ENCODE measurements around the gene B4GALT5. TPM values are rescaled to one million over a fixed set of nuclear protein-coding genes. Genes with fewer than 3 reads are reported as not detected.

The B4GALT5 gene
- total RNA-seq, 1 donor from 2014 or later = 23.4 TPM

DNA sequence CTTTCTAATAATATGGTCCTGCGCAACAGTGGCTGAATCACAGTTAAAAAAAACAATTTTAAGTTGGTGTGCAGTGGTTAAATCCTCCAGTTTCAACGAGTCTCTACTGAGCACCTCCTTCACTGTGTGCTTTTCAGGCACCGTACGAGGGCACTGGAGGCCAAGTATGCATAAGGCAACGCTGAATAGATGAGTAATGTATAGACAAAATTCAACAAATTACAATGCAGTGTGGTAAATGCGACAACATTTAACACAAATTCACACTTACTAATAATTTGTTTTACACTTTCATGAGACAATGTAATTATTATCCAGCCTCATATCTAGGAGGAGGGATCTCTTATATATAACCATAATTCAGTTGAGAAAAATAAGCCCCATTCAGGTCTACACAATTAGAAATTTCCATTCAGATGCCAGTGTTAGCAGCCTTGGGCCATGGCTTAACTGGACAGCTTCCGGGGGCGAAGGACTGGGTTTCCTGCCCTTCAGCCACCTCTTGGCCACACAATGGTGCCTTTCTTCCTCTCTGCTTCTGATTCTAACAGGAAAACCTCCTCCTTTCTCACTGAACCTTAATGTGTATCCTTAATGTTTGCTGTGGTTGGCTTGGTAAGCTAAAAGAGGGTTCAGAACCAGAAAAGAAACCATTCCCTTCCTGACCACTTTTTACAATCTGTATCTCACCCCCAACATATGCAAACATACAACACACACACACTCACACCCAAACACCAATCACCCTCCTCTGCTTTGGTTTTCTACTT is 51.9 kb downstream of the B4GALT5 start:
- intact Hi-C loops (cut with micrococcal nuclease) = no loop called here

DNA sequence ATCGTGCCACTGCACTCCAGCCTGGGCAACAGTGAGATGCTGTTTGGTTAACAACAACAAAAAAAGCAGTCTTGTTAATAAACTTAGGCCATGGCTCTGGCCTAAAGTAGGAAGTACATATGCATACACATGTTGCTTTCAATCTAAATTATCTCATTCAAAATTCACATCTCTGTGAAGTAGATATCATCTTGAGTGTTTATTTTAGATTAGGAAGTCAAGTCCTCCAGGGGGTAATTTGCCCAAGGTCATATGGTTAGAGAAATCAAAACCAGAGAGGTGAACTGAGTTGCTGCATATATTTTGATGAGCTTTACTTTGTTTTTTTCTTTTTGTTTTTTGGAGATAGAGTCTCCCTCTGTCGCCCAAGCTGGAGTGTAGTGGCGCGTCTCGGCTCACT is 52.8 kb downstream of the B4GALT5 start:
- intact Hi-C loops (cut with micrococcal nuclease) = no loop called here

DNA sequence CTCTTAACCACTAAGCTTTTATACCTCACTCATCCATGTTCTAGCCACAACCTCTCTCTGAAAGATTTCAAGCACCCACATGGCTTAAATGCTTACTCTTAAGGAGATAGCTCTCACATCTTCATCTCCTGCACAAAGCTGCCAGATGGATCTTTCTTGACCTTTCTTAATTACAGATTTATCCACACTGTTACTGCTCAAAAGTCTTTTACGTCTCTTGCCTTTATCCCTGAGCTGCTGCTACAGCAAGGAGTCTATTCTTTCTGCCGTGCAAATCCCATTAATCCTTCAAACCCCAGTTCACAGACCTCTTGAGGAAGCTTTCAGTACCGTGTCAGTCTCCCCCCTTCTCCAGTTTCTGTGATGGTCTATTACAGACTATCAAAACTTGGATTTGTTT is 54.6 kb downstream of the B4GALT5 start:
- intact Hi-C loops (cut with micrococcal nuclease) = no loop called here

DNA sequence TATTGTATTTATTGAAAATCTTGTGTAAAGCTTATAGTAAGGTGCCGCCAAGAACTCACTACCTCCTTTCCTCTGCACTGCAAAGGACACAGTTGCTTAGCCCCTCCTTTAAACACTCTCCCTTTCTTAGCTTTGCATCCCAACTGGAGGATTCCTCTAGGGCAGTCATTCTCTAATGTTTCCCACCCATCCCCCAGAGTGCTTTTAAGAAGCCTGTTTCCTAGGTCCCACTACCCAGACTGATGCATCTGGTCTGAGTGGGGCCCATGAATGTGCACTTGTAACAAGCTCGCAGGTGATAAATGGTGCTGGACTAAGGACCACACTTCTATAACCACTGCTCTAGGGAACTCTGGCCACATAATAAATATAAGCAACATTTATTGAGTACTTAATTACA is 55.2 kb downstream of the B4GALT5 start:
- intact Hi-C loops (cut with micrococcal nuclease) = no loop called here

DNA sequence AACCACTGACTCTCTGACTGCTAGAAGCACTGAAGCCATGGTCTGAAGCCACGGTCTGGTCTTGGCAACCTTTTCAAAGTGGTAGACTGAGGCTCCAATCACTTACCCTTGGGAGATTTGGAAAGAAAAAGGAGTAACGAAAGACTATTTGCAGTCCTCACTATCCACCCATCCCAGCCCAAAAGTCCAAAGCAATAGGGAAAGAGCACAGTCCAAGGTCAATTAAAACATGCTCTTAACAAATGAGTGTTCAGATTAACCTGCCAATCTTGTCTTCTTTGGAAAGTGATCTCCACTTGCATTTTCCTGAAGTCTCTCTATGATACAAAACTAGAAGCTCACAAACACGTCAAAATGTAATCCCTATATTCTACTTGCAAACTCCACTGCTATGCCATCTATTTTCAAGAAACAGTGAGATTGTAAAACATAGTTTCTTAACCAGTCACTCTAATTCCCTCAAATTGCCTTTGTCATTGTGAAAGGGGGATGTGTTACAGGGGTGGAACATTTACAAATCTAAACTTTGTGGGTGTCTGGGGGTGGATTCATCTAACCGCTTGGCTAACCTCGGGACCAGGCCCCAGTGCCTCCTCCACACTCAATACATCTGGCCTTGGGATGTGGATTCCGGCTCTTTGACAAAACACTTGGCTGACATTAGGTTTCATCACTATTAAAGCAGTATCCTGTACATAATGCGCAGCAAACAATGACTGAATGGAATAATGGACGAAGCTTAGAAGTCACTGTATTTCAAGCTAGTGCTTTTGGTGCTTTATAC is 56.4 kb downstream of the B4GALT5 start:
- intact Hi-C loops (cut with micrococcal nuclease) = no loop called here

DNA sequence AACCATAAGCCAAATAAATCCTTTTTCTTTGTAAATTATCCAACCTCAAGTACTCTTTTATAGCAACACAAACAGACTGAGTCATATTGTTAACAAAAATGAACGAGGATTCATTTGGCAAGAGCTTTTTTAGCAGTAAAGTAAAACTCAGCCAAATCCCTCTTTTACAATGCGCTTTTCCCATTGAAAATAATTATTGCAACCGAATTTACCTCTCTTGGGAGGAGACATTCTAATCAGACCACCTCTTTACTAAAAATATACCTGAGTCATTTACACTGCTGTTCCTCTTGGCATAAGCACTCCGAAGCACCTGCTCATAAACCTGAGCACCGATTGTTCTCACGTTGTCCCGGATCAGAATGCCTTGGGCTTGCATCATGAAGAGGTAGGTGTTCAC is 57.4 kb downstream of the B4GALT5 start:
- intact Hi-C loops (cut with micrococcal nuclease) = no loop called here

DNA sequence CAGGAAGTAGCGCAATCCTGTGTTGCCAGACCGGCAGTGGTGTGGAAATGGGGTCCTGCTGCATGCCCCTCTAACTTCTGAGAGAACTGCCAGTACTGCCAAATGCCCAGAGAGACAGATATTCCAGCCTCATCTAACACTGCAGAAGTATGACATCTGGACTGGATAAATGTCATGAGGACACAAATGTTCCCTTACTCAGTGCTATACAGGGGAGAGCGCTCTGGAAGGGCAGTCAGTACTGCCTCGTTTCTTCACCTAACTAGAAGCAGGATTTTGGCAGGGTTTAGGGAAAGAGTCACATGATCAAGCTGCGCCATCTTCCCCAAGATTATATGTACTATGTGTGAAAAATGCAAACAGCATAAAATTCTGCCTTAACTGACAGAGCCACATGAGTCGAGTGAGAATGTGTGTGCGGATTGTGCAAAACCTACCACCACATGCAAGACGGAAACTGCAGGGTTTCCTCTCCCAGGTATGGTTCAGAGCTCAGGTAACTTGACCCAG is 59.7 kb downstream of the B4GALT5 start:
- intact Hi-C loops (cut with micrococcal nuclease) = no loop called here

DNA sequence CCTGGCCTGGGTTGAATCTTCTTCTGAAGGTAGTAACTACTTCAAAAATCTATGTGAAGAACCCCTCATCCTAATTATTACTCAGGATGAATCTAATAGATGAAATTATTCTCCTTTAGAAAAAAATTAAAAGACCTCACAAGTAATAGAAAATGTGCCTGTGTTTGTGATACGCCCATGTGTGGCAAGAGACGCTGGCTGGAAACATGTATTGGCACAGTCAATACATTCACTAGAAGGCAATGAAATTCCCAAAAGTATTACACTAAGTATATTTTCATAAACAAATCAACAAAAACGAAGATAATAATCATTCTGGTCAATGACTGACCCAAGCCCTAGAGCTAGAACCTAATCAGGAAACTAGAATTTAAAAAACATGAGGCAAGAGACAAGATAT is 64.0 kb downstream of the B4GALT5 start:
- intact Hi-C loops (cut with micrococcal nuclease) = no loop called here

DNA sequence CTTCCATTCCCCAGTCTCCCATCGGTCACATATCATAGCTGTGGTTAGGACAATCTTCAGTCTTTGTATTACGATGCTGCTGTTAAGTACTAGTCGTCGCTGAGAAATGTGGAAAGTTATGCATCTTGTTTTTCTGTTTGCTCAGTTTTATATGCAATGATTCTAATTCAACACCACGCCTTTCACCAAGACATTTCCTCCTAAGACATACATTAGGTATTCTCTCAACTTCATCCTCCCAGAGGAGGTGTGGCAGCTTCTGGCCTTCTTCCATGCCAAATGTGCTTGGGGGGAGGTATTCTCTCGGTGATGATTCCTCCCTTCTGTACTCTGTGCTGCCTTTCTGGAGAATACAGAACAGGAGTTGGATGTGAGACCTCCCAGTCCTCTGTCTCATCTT is 66.1 kb downstream of the B4GALT5 start:
- intact Hi-C loops (cut with micrococcal nuclease) = no loop called here

DNA sequence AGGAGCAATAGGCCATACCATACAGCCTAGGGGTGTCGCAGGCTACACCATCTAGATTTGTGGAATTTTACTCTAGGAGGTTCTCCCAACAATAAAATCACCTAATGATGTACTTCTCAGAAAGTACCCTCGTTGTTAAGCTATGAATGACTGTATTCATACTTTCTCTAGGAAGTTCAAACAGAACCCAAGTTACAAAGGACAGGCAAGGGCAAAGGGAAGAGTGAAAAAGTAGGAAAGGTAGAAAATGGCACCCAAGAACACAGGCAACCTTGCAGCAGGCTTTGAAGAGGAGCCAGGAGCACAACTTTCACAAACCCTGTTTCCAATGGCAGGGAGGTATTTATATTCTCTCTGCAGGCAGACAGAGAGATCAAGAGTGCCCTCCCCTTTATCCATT is 67.2 kb downstream of the B4GALT5 start:
- intact Hi-C loops (cut with micrococcal nuclease) = no loop called here

DNA sequence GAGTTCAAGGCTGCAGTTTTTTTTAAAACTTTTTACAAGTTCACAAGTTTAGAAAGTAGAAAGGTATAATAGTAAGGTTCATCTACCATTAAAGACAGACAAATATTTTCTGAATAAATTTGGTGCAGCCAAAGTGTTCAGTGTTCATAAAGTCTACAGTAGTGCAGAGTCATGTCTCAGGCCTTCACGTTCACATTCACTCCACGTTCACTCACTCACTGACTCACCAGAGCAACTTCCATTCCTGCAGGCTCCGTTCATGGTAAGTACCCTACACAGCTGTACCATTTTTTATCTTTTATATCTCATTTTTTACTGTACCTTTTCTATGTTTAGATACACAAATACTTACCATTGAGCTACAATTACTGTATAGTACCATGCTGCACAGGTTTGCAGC is 67.6 kb downstream of the B4GALT5 start:
- intact Hi-C loops (cut with micrococcal nuclease) = no loop called here

DNA sequence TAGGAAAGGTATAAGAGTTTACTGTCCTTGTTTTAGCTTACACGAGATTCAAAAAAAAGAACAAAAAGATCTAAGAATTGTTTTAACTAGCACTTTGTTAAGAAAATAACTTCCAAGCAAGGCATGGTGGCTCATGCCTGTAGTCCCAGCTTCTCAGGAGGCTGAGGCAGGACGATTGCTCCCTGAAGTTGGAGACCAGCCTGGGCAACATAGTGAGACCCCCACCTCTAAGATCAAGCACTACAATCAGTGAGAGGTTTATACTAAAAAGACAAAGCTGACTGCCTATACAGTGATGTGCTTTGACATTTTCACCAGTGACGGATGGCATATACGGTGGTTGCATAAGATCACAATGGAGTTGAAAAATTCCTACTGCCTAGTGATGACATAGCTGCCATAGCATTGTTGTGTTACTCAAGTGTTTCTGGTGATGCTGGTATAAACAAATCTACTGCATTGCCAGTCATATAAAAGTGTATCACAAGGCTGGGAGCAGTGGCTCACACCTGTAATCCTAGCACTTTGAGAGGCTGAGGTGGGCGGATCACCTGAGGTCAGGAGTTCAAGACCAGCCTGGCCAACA is 68.6 kb downstream of the B4GALT5 start:
- intact Hi-C loops (cut with micrococcal nuclease) = no loop called here

DNA sequence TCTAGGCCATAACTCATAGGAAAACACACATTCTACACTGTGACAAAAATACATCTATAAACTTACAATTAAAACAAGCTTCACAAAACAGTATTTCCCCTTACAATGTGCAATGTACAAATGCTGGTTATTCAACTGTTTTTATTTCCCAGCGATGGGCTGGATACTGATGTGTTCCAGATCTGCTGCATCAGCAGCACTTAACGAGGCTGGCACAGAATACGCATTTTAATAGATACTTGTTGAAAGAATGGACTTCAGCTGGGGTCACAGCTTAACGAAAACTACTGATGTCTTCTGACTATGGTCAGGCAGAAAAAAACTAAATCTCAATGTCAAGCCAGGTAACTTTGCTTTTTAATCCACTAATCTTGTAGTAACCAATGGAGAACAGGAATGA is 70.9 kb downstream of the B4GALT5 start:
- intact Hi-C loops (cut with micrococcal nuclease) = no loop called here

DNA sequence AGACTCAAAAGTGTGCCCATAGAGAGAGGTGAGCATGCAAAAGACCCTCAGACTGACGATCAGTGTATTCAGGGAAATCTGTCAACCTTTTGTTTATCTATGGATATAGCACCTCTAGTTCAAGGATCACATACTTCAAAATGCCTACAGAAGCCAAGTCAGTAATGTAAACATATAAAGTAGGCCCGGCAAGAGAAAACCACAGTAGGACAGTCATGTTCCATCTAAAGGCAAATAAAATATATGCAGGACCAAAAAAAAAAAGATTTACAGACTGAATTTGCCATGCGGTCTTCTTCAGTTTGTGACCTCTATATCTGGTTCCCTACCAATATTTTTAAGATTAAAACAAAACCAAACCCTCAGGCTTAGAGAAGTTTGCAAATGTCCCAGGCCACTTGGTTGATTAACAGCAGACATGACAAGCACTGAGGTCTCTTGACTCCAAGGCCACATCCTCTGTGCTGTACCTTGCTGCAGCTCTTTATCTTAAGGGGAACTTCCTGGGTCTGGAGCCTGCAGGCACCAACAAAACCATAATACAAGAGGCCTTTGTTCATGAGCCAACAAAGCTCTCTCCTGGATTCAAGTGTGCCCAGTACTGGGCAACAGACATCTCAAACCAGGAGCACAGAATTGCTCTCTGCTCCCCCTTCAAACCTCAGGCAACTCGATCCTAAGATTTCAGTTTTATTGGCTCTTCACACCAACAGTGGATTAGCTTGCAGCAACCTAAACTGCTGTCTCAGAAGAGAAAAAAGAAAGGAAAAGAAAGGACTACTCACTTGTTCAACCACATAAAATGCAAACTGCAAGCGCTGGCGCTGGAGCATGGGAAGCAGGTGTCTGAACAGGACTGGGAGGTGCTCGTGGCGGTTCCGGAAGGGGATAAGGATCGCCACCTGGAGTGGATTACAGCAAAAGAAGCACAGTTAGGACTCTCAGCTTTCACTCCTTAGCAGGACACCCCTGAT is 71.7 kb downstream of the B4GALT5 start:
- intact Hi-C loops (cut with micrococcal nuclease) = no loop called here

DNA sequence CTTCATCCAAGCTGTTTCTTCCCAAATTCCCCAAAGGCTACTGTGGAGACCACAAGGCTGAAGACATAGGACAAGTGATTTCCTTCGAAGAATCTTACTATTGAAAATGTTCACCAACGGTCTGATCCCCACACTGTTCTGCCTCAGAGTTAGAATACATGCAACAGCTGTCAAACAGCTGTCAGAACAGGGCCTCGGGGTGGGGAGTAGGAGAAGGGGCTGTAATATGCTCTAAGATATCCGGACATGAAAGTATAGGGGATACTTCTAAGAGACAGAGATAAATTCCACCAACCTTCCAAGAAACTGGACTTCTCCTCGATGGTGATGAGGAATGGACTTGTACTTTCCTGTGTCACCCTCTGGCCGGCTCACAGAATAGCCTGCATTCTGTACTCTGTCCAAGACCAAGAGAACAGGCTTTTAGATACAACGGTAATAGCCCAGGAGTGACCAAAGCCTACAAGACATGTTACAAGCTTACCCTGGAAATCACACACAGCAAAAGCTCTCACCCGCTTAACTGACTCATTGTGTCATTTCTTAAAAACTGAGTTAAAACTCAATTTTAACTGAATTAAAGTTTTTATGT is 76.5 kb downstream of the B4GALT5 start:
- intact Hi-C loops (cut with micrococcal nuclease) = loop anchor here (10.0 kb wide), 1 partner anchor 78 kb away; the partner anchor contains the start of gene B4GALT5

DNA sequence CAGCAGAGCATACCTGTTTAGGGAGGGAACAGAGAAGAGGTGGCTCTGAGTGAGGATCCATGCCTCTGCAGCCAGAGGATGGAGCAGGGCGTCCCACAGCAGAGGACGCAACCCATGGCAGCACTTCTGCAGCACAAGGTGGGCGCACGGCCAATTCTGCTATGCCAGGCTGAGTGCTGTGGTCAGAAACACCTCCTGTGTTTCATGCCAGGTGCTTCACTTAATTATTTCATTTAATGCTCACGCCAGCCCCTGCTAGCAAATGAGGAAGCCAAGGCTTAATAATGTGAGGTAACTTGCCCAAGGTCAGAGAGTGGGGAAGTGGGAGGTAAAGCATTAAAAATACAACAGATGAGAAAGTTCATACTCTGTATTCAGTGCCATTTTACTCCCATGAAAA is 77.2 kb downstream of the B4GALT5 start:
- intact Hi-C loops (cut with micrococcal nuclease) = loop anchor here (10.0 kb wide), 1 partner anchor 78 kb away; the partner anchor contains the start of gene B4GALT5

DNA sequence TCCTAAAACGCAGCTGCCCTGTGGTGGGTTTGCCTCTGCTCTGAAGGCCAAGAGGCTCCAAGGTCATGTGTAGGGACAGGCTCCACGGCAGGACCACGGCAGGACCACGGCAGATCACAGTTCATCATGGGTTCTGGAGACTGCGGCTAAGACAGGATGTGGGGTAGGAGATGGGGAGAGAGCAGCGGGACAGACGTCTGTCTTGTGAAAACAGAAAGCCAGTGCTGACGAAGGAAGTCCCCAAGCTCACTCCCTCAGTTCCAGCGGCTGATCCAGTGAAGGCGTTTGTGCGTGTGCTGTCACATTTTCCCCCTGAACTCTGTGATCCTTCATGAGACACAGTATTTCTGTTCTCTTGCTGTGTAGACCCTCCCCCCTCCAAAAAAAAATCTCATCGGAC is 77.8 kb downstream of the B4GALT5 start:
- intact Hi-C loops (cut with micrococcal nuclease) = loop anchor here (10.0 kb wide), 1 partner anchor 79 kb away; the partner anchor contains the start of gene B4GALT5

DNA sequence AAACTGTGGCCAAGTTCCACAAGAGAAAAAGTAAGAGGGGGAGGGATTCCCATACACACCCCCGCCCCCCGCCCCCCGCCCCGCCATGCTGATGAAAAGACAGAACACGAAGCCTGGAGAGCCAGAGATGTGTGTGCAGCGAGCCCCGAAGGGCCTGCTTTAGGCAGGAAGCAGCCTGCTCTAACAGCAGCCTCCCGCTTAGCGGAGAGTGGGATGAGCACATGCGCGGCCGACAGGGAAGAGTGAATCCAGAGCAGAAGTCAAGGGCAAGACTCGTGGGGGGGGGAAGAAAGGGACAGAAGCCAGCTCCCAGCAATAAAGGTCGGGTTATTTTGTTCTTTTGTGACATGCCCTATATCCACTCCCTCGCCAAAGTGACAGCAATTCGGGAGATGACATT is 78.5 kb downstream of the B4GALT5 start:
- intact Hi-C loops (cut with micrococcal nuclease) = loop anchor here (10.0 kb wide), 1 partner anchor 80 kb away; the partner anchor contains the start of gene B4GALT5

DNA sequence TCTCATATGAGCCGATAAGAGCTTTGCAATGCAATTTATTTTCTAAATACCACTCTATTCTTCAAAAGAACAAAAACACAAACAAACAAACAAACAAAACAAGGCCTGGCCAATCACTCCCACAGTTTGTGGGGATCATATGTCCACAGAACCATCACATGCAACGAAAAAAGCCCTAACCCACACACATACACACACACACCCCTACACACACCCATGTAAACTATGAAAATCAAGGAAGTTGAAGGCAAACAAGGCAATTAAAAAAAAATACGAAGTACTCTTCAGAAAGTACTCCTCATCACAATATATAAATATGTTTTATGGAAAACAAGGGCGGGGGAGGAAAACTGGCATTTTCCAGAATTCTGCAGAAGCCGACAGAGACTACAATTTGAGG is 79.6 kb downstream of the B4GALT5 start:
- intact Hi-C loops (cut with micrococcal nuclease) = loop anchor here (10.0 kb wide), 1 partner anchor 81 kb away; the partner anchor contains the start of gene B4GALT5

DNA sequence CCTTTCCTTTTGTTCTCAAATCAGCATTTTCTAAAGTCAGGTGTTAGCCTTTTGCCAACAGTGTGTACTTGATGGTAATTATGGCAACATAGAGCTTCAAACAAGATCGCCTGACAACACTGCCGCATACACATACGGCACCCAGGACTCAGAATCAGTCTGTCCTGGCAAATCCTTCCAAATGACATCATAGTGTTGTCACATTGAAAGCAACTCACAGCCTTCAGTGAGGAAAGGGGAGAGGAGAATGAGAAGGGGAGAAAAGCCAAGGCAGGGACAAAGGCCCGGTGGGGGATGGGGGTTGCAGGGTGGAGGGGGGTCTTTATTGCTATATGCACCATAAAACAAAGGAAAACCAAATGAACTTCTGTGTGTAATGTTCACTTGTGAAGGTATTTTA is 80.0 kb downstream of the B4GALT5 start:
- intact Hi-C loops (cut with micrococcal nuclease) = loop anchor here (10.0 kb wide), 1 partner anchor 81 kb away; the partner anchor contains the start of gene B4GALT5
